PFSK-1 (cell line): ENCODE data around the gene PSMA6.

ENCODE experiments used
- FOXP2 ChIP-seq: optimal IDR thresholded peaks from 2 replicates; pipeline ENCODE3; 2011; ENCODE audit warnings: borderline replicate concordance, control low read depth, inconsistent platforms; ENCODE audit not compliant: insufficient read depth; ENCODE audit errors: extremely low read length, extremely low read depth
- POLR2AphosphoS5 ChIP-seq: IDR thresholded peaks from 2 replicates; pipeline ENCODE4 v1.6.1; 2012; ENCODE audit warnings: low read depth, mild to moderate bottlenecking, control low read depth, low read length, moderate library complexity
- SIN3A ChIP-seq: IDR thresholded peaks from 2 replicates; pipeline ENCODE4 v1.6.1; 2012; ENCODE audit warnings: mild to moderate bottlenecking, low read length, moderate library complexity, borderline replicate concordance; ENCODE audit not compliant: insufficient read depth
- TAF1 ChIP-seq: IDR thresholded peaks from 2 replicates; pipeline ENCODE4 v1.6.1; 2012; ENCODE audit warnings: low read length, control low read depth, borderline replicate concordance; ENCODE audit not compliant: insufficient read depth
- TF ChIP-seq, protein P1 (sequence below), 2 experiments: IDR thresholded peaks; 2 replicates each; pipeline versions ENCODE4 v1.6.1 to v1.8.0; 2011 to 2012; ENCODE audit warnings: low read depth in 2 of 2, low read length in 2 of 2, control low read depth in 1 of 2, inconsistent platforms in 1 of 2, mild to moderate bottlenecking in 1 of 2, moderate library complexity in 1 of 2; ENCODE audit not compliant: insufficient read depth in 1 of 2

The PSMA6 gene

DNA sequence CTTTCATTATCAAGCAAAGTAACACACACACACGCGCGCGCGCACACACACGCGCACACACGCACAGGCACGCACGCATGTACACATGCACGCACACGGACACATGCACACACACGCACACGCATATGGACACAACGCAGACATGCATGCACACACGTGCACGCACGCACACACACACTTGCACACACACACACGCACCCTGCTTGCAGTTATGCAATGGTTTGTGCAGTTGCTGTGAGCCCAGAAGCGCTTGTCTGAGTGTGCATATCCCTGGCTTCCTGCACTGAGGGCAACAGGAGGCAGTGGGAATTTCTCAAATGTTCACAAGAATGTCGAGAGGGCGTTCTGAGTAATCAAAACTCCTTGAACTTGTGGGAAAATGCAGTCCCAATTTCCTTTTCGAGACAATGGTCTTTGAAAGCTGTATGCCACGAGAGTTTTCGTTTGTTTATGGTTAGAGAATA is 70.8 kb downstream of the PSMA6 start:
- no peak for TF ChIP-seq TAF1

DNA sequence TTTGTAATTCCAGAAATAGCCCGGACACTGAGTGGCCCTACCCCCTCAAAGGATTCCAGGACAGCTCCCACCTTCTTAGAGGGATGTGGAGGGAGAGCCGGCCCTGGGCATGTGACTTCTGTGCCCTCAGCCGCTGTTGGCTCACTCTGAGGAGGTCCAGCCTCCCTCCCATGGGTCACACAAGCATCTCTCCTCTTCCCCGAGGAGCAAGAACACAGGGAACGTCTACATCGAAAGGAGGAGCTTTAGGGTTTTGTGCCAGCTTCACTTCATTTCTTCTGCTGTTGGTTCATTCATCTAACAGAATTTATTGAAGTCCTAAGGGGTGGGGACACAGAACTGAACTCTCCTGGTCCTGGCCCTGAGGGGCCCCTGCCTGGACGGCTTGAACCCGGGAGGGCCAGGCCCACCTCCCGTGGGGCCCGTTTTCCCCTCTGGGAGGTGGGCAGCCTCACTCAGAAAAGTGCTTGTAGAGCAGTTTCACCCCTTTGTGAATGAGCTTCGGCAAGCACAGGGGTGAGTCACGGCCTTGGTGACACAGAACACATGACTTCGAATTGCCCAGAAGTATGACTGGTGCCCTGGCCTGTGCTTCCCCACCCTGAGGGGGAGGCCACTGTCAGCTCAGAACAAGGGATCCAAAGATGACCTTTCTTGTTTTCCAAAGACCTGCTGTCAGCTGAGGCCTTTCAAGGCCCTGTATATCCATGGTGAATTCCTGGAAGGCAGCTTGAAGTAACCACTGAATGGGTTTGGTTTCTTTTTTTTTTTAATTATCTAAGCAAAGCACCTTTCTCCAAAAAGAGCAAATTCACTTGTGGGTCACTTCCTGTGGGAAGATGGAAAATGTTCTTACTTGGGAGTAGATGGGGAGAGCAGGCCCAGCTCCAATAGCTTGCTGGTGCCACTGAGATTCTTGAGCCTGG is 73.2 kb downstream of the PSMA6 start:
- TF ChIP-seq FOXP2: no peak
- no peak for TF ChIP-seq SIN3A
- no peak for TF ChIP-seq TAF1

DNA sequence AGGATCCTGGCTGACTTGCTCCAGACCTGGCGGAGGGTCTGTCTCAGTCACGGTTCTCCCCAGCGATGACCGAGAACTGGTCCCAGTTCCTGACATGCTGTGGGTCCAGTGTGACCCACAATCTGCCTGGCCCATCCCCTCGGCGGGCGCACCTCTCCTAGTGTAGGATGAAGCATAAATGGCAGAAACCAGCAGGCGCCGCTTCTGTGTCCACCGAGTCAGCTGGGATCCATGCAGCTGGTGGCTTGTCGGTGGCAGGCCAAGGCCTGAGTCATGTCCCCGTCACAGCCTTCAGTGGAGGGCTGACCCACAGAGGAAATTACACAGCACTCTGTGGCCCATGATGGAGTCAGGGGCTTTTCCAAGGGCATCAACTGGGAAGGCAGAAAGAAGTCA is 73.9 kb downstream of the PSMA6 start:
- TF ChIP-seq, protein P1, sequence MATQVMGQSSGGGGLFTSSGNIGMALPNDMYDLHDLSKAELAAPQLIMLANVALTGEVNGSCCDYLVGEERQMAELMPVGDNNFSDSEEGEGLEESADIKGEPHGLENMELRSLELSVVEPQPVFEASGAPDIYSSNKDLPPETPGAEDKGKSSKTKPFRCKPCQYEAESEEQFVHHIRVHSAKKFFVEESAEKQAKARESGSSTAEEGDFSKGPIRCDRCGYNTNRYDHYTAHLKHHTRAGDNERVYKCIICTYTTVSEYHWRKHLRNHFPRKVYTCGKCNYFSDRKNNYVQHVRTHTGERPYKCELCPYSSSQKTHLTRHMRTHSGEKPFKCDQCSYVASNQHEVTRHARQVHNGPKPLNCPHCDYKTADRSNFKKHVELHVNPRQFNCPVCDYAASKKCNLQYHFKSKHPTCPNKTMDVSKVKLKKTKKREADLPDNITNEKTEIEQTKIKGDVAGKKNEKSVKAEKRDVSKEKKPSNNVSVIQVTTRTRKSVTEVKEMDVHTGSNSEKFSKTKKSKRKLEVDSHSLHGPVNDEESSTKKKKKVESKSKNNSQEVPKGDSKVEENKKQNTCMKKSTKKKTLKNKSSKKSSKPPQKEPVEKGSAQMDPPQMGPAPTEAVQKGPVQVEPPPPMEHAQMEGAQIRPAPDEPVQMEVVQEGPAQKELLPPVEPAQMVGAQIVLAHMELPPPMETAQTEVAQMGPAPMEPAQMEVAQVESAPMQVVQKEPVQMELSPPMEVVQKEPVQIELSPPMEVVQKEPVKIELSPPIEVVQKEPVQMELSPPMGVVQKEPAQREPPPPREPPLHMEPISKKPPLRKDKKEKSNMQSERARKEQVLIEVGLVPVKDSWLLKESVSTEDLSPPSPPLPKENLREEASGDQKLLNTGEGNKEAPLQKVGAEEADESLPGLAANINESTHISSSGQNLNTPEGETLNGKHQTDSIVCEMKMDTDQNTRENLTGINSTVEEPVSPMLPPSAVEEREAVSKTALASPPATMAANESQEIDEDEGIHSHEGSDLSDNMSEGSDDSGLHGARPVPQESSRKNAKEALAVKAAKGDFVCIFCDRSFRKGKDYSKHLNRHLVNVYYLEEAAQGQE (IDR thresholded peaks at IDR 0.05; ENCODE audit: insufficient read depth in 1 of 2, low read depth in 2 of 2, low read length in 2 of 2): no peak
- no peak for TF ChIP-seq POLR2AphosphoS5
- no peak for TF ChIP-seq FOXP2

DNA sequence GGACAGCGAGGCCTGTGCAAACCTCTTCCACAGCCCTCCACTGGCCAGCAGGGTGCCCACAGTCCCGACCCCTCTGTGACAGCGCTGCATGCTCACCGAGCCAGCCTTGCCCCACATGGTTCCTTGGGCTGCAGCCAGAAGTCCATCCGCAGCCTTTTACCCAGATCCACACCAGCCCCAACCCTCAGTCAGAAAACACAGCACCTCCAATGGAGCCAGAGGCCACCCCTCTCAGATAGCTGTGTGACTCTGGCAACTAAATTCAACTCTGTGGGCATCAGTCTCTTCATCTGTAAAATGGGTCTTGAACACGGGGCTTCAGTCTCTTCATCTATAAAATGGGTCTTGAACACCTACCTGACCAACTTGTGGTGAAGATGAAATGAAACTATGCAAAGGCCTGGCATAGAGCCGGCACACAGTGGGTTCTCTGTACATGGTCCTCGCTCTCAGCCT is 74.4 kb downstream of the PSMA6 start:
- TF ChIP-seq POLR2AphosphoS5: no peak
- TF ChIP-seq FOXP2: no peak
- TF ChIP-seq, protein P1 (IDR thresholded peaks at IDR 0.05; ENCODE audit: insufficient read depth in 1 of 2, low read depth in 2 of 2, low read length in 2 of 2): no peak
- TF ChIP-seq TAF1: no peak
- TF ChIP-seq SIN3A: no peak

DNA sequence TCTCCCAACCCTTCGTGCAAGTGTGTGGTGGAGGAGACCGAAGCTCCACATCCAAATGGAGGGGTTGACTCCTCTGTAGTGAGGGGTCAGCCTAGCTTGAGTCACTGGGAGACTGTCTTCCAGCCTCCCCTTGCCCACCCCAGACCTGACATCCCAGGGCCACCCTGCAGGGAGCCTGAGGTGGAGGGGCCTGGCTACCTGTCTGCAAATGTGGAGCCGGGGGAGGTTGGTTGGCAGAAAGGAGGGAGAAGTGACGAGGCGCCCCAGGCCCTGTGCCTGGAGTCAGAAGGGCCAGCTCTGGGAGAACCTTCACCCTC is 74.8 kb downstream of the PSMA6 start:
- TF ChIP-seq POLR2AphosphoS5 (no peak), TAF1 (no peak), FOXP2 (no peak), SIN3A (no peak)
- TF ChIP-seq, protein P1 (IDR thresholded peaks at IDR 0.05; ENCODE audit: insufficient read depth in 1 of 2, low read depth in 2 of 2, low read length in 2 of 2): no peak
